ENCODE data around the gene NRP1. TPM values are rescaled to one million over a fixed set of nuclear protein-coding genes. Genes with fewer than 3 reads are reported as not detected.
A peak's percentile ranks its signal among the peaks of the same experiment; 100 is the strongest.

NRP1 gene
- total RNA-seq, 1 donor from 2014 or later = 122 TPM

DNA sequence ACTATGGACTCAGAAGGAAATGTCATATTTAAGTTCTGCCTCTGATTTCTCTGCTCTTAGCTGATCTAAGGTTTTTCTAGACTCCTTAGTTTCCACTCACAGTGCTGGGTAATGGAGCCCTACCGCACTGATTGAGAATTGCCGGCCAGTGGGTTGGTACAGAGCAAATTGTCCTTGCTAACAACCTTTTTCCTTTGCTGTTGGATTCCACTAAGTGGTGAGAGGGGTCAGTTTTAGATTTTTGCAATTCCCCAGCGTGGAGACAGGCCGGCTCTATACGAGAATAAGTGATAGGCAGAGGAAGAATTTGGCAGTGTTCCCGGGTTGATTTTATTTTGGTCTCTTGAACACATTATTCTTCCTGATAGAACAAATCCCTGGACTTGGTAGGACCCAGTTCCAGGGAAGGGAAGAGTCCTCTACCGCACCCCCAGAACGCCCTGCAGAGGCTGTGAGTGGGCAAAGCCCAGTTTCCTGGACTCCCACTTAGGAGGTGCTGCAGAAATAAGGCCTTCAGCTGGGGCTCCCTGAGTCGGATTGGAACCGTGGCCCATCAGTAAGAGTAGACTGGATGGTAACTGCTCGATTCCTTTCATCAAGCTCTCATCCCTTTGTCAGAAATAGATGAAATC lies 3.0 kb upstream of the NRP1 start:
- no peaks in the 10 kb centered on the region for H3K9me3 ChIP-seq
- intact Hi-C loops (cut with DNase I) = loop anchor here (5.0 to 10.0 kb wide), 5 partner anchors 170 to 1190 kb away; no protein-coding TSS in a partner anchor
- H3K4me1 ChIP-seq = no peaks in the 10 kb centered on the region
- TF ChIP-seq, protein P1, sequence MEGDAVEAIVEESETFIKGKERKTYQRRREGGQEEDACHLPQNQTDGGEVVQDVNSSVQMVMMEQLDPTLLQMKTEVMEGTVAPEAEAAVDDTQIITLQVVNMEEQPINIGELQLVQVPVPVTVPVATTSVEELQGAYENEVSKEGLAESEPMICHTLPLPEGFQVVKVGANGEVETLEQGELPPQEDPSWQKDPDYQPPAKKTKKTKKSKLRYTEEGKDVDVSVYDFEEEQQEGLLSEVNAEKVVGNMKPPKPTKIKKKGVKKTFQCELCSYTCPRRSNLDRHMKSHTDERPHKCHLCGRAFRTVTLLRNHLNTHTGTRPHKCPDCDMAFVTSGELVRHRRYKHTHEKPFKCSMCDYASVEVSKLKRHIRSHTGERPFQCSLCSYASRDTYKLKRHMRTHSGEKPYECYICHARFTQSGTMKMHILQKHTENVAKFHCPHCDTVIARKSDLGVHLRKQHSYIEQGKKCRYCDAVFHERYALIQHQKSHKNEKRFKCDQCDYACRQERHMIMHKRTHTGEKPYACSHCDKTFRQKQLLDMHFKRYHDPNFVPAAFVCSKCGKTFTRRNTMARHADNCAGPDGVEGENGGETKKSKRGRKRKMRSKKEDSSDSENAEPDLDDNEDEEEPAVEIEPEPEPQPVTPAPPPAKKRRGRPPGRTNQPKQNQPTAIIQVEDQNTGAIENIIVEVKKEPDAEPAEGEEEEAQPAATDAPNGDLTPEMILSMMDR (IDR thresholded peaks at IDR 0.05) = peak in 2 of 3 experiments; percentile 11 to 16
- peak overlapping the region; percentile 95 for H3K27ac ChIP-seq
- no peak for DNase-seq (ENCODE audit: low spot score in 2 of 2)
- peak overlapping the region; percentile 71 to 93 for H3K4me3 ChIP-seq
- H3K27me3 ChIP-seq = no peaks in the 10 kb centered on the region
- no peaks in the 10 kb centered on the region for H3K36me3 ChIP-seq

DNA sequence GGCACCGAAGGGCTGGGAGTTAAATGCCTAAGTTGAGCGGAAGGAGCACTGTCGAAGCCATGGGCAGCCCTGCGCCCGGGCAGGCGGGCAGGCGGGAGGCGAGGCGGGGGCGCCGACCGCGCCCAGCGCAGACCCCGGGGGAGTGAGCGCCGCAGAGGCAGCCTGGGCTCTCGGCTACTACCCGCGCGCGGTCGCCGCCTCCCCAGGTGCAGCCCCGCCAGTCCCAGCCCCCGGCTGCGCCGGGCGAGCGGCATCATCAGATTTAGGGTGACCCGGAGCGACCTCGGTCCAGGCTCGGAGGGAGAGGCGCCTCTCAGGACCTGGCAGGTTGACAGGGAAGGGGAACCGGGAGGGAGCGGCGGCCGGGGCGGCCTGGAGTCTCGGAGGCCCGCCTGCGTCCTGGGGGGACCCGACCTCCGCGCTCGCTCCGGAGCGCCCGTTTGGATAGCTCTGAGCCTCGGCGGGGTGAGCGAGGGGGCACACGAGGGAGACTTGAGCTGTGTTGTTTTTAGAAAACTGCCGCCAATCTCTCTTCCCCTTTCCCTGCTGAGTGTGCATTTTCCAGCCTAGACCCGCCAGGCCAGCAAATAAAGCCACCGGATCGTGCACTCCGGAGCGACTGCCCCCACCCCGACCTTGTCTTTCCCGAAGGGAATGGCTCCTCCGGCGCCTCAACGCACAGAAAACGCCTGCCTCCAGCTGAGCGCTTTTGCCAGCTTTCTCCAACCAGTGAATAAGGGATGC lies 2.3 kb upstream of the NRP1 start:
- peak in 1 of 2 donors; percentile 70 for DNase-seq (ENCODE audit: low spot score in 2 of 2)
- no peaks in the 10 kb centered on the region for H3K9me3 ChIP-seq
- TF ChIP-seq, protein P1 (IDR thresholded peaks at IDR 0.05) = peak in 1 of 3 experiments; percentile 1
- H3K27me3 ChIP-seq = no peaks in the 10 kb centered on the region
- peak overlapping the region; percentile 71 to 93 for H3K4me3 ChIP-seq
- intact Hi-C loops (cut with DNase I) = loop anchor here (5.0 to 10.0 kb wide), 5 partner anchors 171 to 1191 kb away; no protein-coding TSS in a partner anchor
- H3K4me1 ChIP-seq = peaks cover 0 to 3% of the 10 kb centered on the region in 2 donors
- H3K36me3 ChIP-seq = no peaks in the 10 kb centered on the region
- peak overlapping the region; percentile 95 for H3K27ac ChIP-seq

DNA sequence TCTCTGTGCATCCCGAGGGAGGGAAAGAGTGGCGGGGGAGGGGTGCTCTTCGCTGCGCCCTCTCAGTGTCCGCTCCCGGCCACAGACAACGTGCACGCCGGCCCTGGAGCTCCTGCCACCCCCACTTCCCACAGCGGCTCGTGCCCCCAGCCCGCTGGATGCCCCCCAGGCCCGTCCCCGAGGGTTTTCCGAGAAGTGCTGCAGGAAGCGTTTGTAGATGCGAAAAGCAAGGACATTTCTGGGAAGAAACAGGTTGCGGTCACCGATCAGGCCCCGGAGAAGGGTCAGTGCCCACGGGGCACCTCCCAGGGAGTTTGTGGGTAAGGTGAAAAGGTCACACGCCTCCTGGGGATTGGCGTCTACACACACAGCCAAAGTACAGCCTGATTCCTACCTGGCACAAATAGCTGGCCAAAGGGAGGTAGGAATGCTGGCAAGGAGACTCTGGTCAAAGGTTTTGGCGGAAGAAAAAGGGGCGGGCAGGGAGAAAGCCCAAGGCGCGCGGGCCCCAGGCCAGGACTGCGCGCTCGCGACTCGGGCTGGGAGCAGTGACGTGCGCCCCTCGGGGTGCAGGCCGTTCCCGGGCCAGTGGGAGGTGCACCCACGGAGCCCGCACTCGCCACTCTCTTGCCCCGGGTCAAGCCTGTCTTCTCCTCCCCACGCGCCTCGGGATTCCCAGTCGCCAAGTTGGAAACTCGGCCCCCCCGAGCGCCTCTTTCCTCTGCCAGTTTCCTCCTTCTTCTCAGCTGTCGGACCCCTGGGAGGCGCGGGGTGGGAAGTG lies 1.5 kb upstream of the NRP1 start:
- DNase-seq (ENCODE audit: low spot score in 2 of 2) = peak in 1 of 2 donors; percentile 81
- Histone ChIP-seq H3K4me1 (peaks cover 0 to 11% of the 10 kb centered on the region in 2 donors), H3K4me3 (peak overlapping the region; percentile 71 to 93), H3K36me3 (no peaks in the 10 kb centered on the region), H3K27ac (peak overlapping the region; percentile 95), H3K27me3 (no peaks in the 10 kb centered on the region), H3K9me3 (no peaks in the 10 kb centered on the region)
- intact Hi-C loops (cut with DNase I) = loop anchor here (2.0 to 10.0 kb wide), 6 partner anchors 171 to 1303 kb away; no protein-coding TSS in a partner anchor
- TF ChIP-seq, protein P1 (IDR thresholded peaks at IDR 0.05) = peak in 1 of 3 experiments; percentile 5

DNA sequence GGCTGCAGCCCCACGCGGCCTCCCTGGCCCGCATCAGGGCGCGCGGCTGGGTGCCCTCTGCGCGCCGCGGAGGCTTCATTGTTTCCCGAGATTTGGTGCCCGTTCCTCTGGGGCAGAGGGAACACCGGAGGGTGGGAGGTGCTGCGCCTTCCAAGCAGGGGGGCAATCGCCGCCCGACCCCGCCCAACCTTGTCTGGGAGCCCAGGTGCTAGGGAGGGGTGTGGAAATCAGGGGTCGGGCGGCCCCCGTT lies 1.0 kb upstream of the NRP1 start:
- Histone ChIP-seq H3K4me1 (peaks cover 0 to 11% of the 10 kb centered on the region in 2 donors), H3K9me3 (no peaks in the 10 kb centered on the region), H3K36me3 (no peaks in the 10 kb centered on the region), H3K27ac (peak overlapping the region; percentile 95), H3K4me3 (peak overlapping the region; percentile 71 to 93), H3K27me3 (no peaks in the 10 kb centered on the region)
- TF ChIP-seq, protein P1 (IDR thresholded peaks at IDR 0.05) = no peak
- intact Hi-C loops (cut with DNase I) = loop anchor here (2.0 to 10.0 kb wide), 6 partner anchors 172 to 1303 kb away; no protein-coding TSS in a partner anchor
- no peak for DNase-seq (ENCODE audit: low spot score in 2 of 2)

DNA sequence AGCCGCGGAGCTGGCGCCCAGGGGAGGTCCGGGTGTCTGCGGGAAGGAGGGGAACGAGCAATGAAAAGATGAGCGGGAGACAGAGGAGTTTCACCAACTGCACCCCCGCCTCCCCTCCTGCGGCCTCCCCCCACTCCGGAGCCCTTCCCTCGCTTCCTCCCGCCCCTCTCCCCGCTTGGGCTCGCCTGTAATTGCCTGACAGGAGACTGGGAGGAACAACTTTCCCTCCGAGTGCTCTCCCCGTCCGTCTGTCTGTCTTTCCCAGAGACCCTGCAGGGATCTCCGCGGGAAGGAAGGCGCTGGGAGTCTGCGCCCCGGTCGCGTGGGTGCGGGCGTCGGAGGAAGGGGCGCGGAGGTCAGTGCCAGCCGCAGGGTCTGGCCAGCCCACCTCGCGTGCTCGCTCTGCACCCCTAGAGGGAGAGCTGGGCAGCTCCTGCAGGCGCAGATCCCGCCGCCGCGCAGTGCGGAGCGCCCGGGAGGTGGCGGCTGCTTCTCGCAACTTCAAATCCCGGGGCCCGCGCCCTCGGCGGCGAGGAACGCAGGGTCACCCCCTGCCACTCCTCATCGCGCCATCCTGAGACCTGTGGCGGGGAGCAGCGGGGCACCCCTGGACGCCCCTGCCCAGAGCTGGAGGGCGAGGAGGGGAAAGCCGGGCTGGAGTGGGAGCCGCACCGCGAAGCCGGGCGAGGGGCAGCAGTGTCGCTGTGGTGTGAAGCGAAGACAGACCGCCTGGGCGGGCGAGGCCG lies 511 bp upstream of the NRP1 start:
- peak overlapping the region; percentile 71 to 93 for H3K4me3 ChIP-seq
- peak overlapping the region; percentile 95 for H3K27ac ChIP-seq
- H3K9me3 ChIP-seq = no peaks in the 10 kb centered on the region
- peak; percentile 11 to 82 for DNase-seq (ENCODE audit: low spot score in 2 of 2)
- intact Hi-C loops (cut with DNase I) = loop anchor here (1.0 to 10.0 kb wide), 10 partner anchors 48 to 1304 kb away; no protein-coding TSS in a partner anchor
- no peaks in the 10 kb centered on the region for H3K27me3 ChIP-seq
- TF ChIP-seq, protein P1 (IDR thresholded peaks at IDR 0.05) = peak; percentile 68 to 71 (median 68)
- peaks cover 0 to 15% of the 10 kb centered on the region in 2 donors for H3K4me1 ChIP-seq
- H3K36me3 ChIP-seq = peaks cover 0 to under 1% of the 10 kb centered on the region in 2 donors
